Cerebellar nuclear complex (tissue), 1 donor: ENCODE data around the gene CD3E.

Experiments used
- DNase-seq, 2 experiments: peaks; one replicate each; lab custom pipeline; 2025; lab: John Stamatoyannopoulos, UW

The CD3E gene

DNA sequence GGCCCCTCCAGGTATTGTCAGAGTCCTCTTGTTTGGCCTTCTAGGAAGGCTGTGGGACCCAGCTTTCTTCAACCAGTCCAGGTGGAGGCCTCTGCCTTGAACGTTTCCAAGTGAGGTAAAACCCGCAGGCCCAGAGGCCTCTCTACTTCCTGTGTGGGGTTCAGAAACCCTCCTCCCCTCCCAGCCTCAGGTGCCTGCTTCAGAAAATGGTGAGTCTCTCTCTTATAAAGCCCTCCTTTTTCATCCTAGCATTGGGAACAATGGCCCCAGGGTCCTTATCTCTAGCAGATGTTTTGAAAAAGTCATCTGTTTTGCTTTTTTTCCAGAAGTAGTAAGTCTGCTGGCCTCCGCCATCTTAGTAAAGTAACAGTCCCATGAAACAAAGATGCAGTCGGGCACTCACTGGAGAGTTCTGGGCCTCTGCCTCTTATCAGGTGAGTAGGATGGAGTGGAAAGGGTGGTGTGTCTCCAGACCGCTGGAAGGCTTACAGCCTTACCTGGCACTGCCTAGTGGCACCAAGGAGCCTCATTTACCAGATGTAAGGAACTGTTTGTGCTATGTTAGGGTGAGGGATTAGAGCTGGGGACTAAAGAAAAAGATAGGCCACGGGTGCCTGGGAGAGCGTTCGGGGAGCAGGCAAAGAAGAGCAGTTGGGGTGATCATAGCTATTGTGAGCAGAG lies at the start of gene CD3E:
TSS of gene CD3E (plus strand) at position 163 of the 681 bp plus-strand sequence. CDS start at position 386, 223 bp downstream.
- no peak for DNase-seq

DNA sequence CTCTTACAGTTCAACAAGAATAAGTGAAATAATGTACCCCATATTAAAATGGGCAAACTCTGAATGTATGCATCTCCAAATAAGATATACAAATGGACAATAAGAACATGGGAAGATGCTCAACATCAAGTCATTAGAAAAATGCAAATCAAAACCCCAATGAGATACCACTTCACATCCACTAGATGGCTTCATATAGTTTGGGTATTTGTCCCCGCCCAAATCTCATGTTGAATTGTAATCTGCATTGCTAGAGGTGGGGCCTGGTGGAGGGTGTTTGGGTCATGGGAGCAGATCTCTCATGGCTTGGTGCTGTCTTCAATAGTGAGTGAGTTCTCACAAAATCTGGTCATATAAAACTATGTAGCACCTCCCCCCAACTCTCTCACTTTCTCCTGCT lies 46.1 kb upstream of the CD3E start:
- no peak for DNase-seq

DNA sequence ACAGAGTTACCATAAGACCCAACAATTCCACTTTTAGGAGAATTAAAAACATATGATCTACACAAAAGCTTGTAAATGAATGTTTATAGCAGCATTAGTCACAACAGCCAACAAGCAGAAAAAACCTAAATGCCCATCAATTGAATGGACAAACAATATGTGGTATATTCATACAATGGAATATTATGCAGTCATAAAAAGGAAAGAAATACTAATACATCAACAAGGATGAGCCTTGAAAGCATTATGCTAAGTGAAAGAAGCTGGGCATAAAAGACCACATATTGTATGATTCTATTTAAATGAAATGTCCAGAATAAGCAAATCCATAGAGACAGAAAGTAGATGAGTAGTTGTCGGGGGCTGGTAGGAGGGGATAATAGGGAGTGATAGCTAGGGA lies 45.4 kb upstream of the CD3E start:
- no peak for DNase-seq

DNA sequence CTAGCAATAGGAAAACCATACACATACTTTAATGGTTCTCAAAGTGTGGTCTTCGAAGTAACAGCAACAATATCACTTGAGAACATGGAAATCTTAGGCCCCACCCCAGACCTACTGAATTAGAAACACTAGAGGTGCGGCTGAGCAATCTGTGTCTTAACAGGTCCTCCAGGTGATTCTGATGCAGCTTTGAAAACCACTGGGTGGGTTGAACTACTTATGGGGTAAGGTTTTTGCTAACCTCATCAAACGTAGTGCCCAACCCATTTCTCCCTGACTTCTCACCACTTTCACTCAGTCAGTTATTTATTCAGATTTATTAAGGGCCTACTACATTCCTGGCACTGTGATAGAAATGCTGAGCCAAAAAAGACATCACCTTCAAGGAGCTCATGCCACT lies 44.2 kb upstream of the CD3E start:
- no peak for DNase-seq

DNA sequence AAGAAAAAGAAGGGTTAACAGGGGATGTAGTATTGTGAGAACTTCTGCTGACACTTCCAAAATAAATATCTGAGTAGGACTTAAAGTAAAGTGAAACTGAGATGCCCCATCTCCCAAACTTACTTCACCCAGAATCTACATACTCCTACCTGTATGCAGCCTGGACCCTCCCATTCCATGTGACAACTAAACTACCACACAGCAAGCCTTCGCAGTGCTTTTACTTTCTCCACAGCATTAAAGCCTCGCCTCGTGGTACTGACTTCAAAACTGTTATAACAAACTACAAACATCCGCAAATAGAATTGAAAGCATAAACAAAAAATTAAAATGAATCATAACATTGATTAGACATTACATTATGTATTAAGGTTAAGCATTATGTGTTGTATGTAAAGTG lies 41.4 kb upstream of the CD3E start:
- DNase-seq = no peak

DNA sequence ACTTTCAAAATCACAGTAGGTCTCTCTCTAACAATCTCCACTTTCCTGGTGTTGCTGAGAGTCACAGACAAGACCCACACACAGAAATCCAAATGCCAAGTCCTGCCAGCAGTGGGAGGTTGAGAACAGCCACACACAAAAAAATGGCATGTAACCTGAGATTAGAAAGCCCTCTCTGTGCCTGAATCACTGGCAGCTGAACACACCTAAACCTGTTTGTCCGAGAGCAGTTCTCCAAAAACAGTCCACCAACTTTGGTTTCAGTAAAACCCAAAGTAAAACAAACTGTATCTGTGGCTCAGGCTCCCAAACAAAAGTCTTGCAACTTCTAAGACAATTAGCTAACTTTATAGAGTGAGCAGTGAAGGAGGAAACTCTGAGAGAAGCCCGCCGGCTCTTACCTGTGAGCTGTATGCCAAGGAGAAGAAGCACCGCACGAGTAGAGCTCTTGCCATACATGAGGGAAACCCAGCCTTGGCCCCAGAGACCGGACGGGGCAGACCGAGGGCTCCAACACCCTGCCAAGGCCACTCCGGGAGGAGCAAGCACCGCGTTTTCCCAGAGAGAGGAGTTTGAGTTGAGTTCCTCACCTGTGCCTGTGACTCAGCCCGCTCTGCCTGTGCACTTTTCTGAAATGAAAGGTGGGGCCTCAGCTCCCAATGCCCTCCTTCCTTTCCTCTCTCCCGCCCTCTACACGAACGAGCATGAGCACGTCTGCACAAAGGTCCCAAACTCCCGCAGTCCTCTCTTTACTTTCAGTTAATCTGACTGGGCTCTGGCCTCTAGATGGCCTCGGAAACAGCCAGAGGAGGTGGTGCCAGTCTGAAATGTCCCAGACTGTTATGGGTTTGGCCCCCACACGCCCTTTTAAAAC lies 40.6 kb upstream of the CD3E start, which contains the start of gene MPZL2:
TSS of gene MPZL2 (minus strand) at position 603 of the 874 bp plus-strand sequence. CDS start at position 459, 144 bp downstream.
- no peak for DNase-seq

DNA sequence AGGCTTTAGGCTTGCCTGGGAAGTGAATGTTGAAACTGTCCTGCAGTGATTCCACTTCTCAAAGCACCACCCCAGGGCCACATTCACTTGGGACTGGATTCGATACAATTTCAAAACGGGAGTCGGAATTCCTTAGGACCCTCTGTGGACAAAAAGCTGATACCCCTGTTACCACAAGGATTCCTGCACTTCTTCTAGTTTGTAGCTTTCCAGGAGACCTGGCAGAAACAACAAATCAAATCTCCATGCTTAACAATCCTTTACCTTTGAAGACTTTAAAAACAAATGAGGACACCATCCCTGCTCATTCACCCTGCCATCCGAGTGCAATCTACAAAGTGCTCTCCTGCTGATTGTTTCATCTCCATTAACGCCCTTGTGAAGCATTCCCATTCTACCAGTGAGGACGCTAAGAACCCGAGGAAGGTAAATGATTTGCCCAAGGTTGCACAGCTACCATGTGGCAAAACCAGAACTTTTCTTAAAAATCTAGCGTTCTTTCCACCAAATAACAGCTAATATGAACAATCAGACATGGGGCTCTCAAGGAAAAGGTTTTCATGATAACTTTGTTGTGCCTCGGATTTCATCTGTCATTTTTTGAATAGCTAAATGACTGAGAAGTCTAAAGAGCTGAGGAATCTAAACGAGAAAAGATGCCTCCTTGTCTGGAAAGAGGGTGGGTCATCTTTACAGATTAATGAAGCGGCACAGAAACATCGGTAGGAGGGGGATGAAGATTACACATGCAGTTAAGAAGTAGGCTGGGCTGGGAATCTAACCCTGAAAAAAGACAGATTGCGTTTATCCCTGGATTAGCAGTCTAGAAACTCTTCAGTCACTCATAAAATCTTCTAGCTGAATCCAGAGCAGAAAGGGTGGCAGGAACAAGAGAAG lies 39.7 kb upstream of the CD3E start:
- DNase-seq = no peak

DNA sequence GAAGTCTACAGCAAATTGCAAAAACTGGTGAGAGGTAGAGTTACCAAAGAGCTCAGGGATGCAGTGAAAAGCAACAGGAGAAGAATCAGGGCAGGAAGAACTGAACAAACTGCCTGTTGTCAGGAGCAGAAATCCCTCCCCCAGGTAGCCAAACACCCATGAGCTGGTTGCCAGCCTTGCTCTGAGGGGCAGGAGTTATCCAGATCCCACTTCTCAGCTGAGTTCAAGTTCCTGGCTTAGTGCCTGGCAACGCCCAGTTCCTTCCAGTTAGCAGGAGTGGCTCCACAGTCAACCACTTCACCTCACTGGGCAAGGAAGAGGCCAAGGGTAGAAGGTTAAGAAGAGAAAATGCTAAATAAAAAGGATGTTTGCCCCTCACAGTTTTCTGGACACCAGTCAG lies 38.6 kb upstream of the CD3E start:
- no peak for DNase-seq

DNA sequence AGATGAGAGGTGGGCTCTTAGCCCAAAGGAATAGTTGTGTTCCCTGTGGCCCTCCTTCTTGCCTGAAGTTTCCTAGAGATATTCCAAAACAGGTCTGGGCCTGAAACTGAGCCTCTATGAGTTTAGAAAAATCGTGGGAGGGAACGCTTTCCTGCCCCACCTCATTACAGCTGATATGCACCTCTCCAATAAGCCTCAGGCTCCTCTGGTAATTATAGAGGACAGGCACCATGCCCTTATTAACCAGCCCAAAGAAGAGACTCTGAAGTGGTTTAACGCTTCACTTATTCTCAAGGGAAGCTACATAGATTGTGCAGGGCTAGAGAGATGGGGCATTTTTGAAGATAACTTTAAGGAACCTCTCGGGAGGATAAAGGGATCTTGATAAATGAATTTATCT lies 37.0 kb upstream of the CD3E start:
- DNase-seq = no peak

DNA sequence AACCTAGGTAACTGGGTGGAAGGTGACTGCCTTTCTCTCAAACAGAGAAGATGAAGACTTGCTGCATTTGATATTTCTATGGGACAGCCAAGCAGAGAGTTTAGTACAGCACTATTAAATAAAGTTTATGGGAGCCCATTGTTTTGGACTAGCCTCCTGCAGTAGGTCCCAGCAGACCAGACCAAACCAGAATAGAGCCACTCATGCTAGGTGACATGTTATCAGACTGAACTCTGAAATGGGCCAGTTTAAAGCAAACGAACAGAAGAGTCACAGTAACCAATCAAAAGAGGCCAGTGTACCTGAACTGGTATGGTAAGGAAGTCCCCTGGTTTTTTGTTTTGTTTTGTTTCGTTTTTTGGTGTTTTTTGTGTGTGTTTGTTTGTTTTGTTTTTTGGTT lies 32.5 kb upstream of the CD3E start:
- DNase-seq = no peak

DNA sequence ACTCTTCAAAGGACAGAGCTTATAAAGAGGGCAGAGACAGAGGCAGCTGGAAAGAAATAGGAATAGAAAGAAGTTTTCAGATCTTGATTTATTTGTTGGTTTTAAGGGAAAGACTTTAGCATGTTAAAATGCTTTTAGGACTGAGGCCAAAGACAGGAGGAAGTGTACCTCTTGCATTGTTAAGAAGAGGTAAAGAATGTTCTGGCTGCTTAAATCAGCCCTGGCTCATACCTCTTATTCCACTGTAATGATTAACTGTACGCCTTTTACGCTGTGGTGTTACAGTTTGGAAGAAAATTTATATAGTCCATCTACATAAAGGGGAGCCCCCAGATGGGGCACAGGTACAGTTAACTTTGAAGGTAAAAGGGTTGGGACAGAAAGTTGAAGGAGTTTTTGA lies 30.3 kb upstream of the CD3E start:
- DNase-seq = no peak

DNA sequence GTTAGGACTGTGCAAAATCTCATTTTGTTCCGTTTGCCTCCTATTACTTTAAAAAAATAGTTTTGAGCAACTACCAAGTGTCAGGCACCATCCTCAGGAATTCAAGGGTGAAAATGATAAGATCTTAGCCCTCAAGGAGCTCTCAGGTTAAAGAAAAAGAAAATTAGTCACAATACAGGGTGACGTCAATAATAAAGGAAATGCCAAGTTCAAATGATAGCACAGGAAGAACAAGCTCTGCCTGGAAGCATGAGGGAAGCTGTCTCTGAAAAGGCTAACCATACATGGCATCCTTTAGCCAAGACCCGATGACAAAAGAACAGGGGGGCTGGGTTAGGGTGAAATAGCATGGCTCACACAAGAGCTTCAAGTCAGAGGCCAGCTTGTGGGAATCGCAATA lies 29.4 kb upstream of the CD3E start:
- no peak for DNase-seq

DNA sequence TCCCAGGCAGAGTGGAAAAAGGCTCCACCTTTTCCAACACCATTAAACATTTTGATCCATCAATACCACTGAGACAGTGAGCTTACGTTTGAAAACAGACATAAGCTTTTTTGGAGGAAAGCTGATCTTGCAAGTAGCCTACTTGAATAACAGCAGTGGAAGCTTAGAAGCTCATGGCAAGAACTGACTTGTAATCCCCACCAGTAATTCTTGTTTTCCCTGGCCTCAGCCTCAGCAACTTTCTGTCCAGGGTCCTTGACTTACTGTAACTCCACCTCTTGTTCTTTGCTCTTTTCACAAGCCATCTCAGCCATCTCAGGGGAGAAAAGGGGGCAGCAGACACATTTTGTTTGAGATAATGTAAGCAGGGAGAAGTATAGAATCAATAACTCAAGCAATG lies 28.1 kb upstream of the CD3E start:
- no peak for DNase-seq

DNA sequence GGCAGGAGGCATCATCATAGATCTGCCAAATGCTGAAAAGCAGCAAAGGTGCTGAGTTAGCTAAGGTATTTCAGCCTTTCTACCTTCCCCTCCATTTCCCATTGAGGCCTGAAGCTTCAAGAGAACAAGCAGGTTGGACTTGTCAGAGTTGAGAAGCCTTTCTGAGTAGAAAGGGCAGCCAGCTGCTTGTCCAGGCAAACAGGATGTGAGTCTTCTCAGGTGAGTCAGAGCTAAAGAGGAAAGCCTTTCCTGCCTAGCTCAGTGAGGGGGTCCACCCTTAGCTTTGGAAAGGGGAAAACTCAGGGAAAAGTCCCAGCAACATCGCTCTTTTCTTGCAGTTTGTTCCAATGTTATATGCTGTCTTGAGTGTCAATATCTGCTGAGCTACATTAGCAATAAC lies 27.2 kb upstream of the CD3E start:
- no peak for DNase-seq

DNA sequence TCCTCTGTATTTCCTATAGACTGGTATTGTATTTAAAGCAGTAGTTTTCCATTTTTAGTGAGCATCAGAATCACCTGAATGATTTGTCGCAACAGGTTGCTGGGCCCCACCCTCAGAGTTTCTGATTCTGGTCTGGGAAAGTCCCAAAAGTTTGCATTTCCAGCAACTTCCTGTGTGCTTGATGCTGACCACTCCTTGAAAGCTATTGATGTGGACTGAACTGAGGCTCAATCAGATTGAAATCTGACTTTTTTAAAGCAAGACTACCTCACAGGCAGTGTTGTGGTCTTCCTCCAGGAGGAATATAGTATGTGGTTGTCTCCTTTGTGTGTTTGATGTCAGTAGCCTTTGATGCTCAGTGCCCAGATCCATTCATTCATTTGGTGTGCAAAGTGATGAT lies 23.2 kb upstream of the CD3E start:
- no peak for DNase-seq

DNA sequence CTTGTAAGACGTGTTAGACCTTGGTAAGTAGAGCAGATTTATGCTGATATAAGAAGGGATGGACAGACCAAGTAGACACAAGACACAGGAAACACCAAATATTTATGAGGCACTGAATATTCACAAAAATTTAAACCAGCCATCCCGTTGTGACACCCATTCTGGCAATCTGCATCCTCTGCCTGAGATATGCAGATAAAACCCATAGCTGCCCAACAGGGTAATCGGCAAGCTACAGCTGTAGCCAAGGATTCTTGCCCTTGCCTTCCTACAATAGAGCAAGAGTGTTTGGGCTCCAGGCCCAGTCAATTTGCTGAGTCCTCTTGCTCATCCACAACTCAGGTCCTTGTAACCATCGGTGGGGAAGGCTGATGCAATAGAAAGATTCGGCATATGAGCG lies 21.9 kb upstream of the CD3E start:
- no peak for DNase-seq

DNA sequence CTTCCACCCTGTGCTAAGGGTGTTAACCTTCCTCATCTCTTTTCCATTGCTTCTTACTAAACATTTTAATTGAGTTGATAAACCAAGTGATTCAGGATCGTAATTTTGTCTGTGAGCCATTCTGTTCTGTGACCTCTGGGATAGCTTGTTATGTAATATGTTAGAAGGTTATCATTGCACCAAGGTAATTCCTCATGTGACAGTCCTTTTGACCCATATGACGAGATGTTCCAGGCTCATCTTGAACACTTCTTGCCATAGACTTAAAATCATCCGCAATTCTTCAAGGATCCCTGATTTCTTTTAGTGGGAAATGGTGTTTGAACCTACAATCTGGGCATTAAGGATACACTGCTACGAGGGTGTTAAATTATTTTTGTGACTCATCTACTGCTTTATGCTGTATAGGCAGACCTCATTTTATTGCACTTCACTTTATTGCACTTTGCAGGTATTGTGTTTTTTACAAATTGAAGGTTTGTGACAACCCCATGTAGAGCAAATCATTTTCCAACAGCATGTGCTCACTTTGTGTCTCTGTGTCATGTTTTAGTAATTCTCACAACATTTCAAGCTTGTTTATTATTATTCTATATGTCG lies 21.4 kb upstream of the CD3E start:
- DNase-seq = no peak

DNA sequence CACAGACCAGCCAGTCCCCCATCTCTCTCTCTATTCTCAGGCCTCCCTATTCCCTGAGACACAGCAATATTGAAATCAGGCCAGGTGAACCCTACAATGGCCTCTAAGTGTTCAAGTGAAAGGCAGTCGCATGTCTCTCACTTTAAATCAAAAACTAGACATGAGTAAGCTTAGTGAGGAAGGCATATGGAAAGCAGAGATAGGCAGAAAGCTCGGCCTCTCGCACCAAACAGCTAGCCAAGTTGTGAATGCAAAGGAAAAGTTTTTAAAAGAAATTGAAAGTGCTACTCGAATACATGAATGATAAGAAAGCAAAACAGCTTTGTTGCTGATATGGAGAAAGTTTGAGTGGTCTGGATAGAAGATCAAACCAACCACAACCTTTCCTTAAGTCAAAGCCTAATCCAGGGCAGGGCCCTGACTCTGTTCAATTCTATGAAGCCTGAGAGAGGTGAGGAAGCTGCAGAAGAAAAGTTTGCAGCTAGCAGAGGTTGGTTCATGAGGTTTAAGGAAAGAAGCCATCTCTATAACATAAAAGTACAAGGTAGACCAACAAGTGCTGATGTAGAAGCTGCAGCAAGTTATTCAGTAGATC lies 20.7 kb upstream of the CD3E start:
- DNase-seq = no peak

DNA sequence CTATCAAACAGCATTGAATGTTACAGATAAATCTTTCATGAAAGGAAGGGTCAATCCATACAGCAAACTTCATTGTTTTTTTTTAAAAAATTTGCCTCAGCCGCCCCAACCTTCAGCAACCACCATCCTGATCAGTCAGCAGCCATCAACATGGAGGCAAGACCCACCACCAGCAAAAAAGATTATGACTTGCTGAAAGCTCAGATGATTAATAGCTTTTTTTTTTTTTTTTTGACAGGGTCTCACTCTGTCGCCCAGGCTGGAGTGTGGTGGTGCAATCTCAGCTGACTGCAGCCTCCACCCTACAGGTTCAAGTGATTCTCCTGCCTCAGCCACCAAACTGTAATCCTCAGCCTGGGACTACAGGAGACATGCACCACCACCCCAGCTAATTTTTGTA lies 18.0 kb upstream of the CD3E start:
- DNase-seq = no peak

DNA sequence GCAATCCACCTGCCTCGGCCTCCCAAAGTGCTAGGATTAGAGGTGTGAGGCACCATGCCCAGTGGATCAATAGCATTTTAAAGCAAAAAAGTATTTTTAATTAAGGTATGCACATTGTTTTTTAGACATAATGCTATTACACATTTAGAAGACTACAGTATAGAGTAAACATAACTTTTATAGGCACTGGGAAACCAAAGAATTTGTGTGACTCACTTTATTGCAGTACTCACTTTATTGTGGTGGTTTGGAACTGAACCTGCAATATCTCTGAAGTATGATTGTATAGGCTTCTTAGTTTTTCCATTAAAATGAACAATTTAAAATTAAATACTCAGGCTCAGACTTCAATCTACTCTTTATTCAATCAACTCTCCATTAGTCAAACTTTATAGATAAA lies 17.5 kb upstream of the CD3E start:
- no peak for DNase-seq

DNA sequence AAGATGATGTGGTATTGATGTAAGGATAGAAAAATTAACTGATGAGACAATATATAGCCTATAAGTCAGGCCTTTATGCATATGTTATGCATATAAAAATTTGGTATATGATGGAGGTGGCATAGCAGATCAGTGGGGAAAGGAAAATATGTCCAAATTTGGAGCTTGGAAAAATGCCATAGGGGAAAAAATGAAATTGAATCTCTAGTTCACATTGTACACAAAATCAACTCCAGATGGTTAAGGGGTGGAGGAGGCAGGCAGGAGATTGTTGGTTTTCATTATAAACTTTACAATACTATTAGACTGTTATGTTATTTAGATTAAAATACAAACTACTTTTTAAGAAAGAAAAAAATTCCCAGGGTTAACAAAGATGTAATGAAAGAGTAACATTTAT lies 15.1 kb upstream of the CD3E start:
- no peak for DNase-seq

DNA sequence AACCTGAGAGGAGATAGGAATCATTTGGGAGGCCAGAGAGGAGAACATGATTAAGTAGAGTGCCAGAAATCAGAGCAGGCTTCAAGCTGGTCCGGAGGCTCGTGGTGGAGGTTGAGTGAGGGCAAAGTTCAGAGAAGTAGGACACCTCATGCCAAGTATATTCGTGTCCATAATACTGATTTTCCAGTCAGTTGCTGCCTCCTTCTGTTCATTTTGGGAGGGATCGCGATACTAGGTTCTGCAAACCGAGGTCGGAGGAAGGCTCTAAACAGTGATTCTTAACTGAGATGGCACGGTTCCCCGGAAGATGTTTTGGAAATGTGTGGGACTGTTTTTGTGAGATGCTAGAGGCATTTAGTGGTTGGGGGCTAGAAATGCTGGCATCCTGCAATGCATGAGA lies 13.6 kb upstream of the CD3E start:
- DNase-seq = no peak
